ENCODE measurements around the gene ANG. TPM values are rescaled to one million over a fixed set of nuclear protein-coding genes. Genes with fewer than 3 reads are reported as not detected.

ANG gene
- total and polyA plus RNA-seq, 2 donors (not counting 1 experiment from before 2014, with no cell fraction given), result 1.7 to 2.0 TPM

DNA sequence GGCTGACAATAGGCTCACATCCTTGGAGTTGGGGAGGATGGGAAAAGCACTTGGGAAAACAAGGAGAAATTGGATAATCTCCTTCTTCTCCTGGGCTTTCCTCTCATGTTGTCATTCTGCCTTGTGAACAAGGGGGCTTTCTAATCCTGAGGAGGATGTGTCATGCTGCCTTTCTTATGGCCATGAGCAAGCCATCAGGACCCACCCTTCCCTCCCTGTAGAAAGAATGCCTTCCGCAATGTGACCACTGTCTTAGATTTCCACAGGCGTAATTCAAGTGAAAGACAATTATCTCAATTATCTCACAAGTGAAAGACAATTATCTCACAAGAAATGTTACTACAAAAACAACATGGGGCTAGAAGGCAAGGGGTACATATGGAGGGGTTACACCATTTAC, 44.0 kb upstream of the ANG start:
- H3K4me3 ChIP-seq (ENCODE audit: control extremely low read depth in 1 of 5, extremely low read depth in 1 of 5, insufficient read depth in 1 of 5, low read depth in 2 of 5, low read length in 4 of 5), result no peak overlapping the region
- H2AFZ ChIP-seq (ENCODE audit: insufficient read depth, low read depth, low read length, poor library complexity, severe bottlenecking), result no peak overlapping the region
- Mint-ChIP-seq H3K27ac (no peak overlapping the region), H3K4me1 (no peaks in the 10 kb centered on the region), H3K4me3 (no peak overlapping the region), H3K27me3 (peaks cover 58% of the 10 kb centered on the region), H3K9me3 (ENCODE audit: insufficient read depth) (no peaks in the 10 kb centered on the region)
- no peak overlapping the region for H3K9ac ChIP-seq (ENCODE audit: low read length)
- H3K79me2 ChIP-seq (ENCODE audit: control insufficient read depth, insufficient read depth, low read length), result no peaks in the 10 kb centered on the region
- intact Hi-C loops (cut with micrococcal nuclease), result no loop called here
- no peaks in the 10 kb centered on the region for H3K4me1 ChIP-seq (ENCODE audit: control insufficient read depth in 2 of 2, insufficient read depth in 2 of 2, low read length in 2 of 2)
- WGBS (ENCODE audit: insufficient coverage), result no CpG with 5 or more reads among the region's 2 CpGs
- no peak overlapping the region for H3K27ac ChIP-seq (ENCODE audit: low read length in 2 of 2)
- no peaks in the 10 kb centered on the region for H3K36me3 ChIP-seq (replicated peaks in 1 of 2; ENCODE audit: control extremely low read depth in 1 of 2, control insufficient read depth in 1 of 2, extremely low read depth in 1 of 2, insufficient read depth in 2 of 2, low read length in 1 of 2)
- H3K27me3 ChIP-seq (replicated peaks in 1 of 4; ENCODE audit: control extremely low read depth in 1 of 4, control insufficient read depth in 3 of 4, insufficient read depth in 4 of 4, low read length in 3 of 4), result peaks cover 0 to 19% (median 5%) of the 10 kb centered on the region in 4 experiments
- CTCF ChIA-PET, result interaction anchor here (1.3 kb wide), 1 partner anchor 18 kb away, joined by 3 read pairs; no protein-coding TSS in a partner anchor
- no peaks in the 10 kb centered on the region for H4K20me1 ChIP-seq (ENCODE audit: control insufficient read depth, insufficient read depth, low read length, poor library complexity, severe bottlenecking)
- H3K9me3 ChIP-seq (ENCODE audit: control extremely low read depth in 1 of 3, control insufficient read depth in 2 of 3, insufficient read depth in 1 of 3, low read length in 2 of 3), result no peaks in the 10 kb centered on the region
- TF ChIP-seq, protein P1, sequence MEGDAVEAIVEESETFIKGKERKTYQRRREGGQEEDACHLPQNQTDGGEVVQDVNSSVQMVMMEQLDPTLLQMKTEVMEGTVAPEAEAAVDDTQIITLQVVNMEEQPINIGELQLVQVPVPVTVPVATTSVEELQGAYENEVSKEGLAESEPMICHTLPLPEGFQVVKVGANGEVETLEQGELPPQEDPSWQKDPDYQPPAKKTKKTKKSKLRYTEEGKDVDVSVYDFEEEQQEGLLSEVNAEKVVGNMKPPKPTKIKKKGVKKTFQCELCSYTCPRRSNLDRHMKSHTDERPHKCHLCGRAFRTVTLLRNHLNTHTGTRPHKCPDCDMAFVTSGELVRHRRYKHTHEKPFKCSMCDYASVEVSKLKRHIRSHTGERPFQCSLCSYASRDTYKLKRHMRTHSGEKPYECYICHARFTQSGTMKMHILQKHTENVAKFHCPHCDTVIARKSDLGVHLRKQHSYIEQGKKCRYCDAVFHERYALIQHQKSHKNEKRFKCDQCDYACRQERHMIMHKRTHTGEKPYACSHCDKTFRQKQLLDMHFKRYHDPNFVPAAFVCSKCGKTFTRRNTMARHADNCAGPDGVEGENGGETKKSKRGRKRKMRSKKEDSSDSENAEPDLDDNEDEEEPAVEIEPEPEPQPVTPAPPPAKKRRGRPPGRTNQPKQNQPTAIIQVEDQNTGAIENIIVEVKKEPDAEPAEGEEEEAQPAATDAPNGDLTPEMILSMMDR (IDR thresholded peaks at IDR 0.05), result no peak
- TF ChIP-seq EZH2 (IDR thresholded peaks at IDR 0.05; ENCODE audit: borderline replicate concordance, insufficient read depth, low read depth, low read length, poor library complexity, severe bottlenecking), result no peak
- H3K4me2 ChIP-seq (replicated peaks; ENCODE audit: low read depth, low read length, poor library complexity, severe bottlenecking), result no peak overlapping the region
- POLR2A ChIA-PET, result no interaction called here
- DNase-seq (no peak), ATAC-seq (ENCODE audit: low read depth) (no peak)

GRCh38 chr14:20645481-20645880, 43.1 kb upstream of the ANG start:
- no peak for TF ChIP-seq EZH2 (IDR thresholded peaks at IDR 0.05; ENCODE audit: borderline replicate concordance, insufficient read depth, low read depth, low read length, poor library complexity, severe bottlenecking)
- TF ChIP-seq, protein P1 (IDR thresholded peaks at IDR 0.05), result no peak
- Histone ChIP-seq H3K36me3 (replicated peaks in 1 of 2; ENCODE audit: control extremely low read depth in 1 of 2, control insufficient read depth in 1 of 2, extremely low read depth in 1 of 2, insufficient read depth in 2 of 2, low read length in 1 of 2) (no peaks in the 10 kb centered on the region), H3K4me1 (ENCODE audit: control insufficient read depth in 2 of 2, insufficient read depth in 2 of 2, low read length in 2 of 2) (no peaks in the 10 kb centered on the region), H3K27me3 (replicated peaks in 1 of 4; ENCODE audit: control extremely low read depth in 1 of 4, control insufficient read depth in 3 of 4, insufficient read depth in 4 of 4, low read length in 3 of 4) (peaks cover 0 to 18% (median 5%) of the 10 kb centered on the region in 4 experiments), H3K4me2 (replicated peaks; ENCODE audit: low read depth, low read length, poor library complexity, severe bottlenecking) (no peak overlapping the region), H3K4me3 (ENCODE audit: control extremely low read depth in 1 of 5, extremely low read depth in 1 of 5, insufficient read depth in 1 of 5, low read depth in 2 of 5, low read length in 4 of 5) (no peak overlapping the region), H3K79me2 (ENCODE audit: control insufficient read depth, insufficient read depth, low read length) (no peaks in the 10 kb centered on the region), H2AFZ (ENCODE audit: insufficient read depth, low read depth, low read length, poor library complexity, severe bottlenecking) (no peak overlapping the region), H3K9me3 (ENCODE audit: control extremely low read depth in 1 of 3, control insufficient read depth in 2 of 3, insufficient read depth in 1 of 3, low read length in 2 of 3) (no peaks in the 10 kb centered on the region), H3K27ac (ENCODE audit: low read length in 2 of 2) (no peak overlapping the region), H4K20me1 (ENCODE audit: control insufficient read depth, insufficient read depth, low read length, poor library complexity, severe bottlenecking) (no peaks in the 10 kb centered on the region), H3K9ac (ENCODE audit: low read length) (no peak overlapping the region)
- DNase-seq (no peak), ATAC-seq (ENCODE audit: low read depth) (no peak)
- peaks cover 61% of the 10 kb centered on the region for H3K27me3 Mint-ChIP-seq
- ChIA-PET CTCF (interaction anchor here (0.7 to 1.3 kb wide), 3 partner anchors 12 to 36 kb away, joined by 3 read pairs; no protein-coding TSS in a partner anchor), POLR2A (no interaction called here)
- no peak overlapping the region for H3K27ac Mint-ChIP-seq
- H3K4me3 Mint-ChIP-seq, result no peak overlapping the region
- no peaks in the 10 kb centered on the region for H3K4me1 Mint-ChIP-seq
- intact Hi-C loops (cut with micrococcal nuclease), result no loop called here
- no CpG with 5 or more reads among the region's 1 CpG for WGBS (ENCODE audit: insufficient coverage)
- H3K9me3 Mint-ChIP-seq (ENCODE audit: insufficient read depth), result no peaks in the 10 kb centered on the region

Measured in B cell (primary cell).